Measurements from ENCODE around the gene TTLL4.

The TTLL4 gene

DNA sequence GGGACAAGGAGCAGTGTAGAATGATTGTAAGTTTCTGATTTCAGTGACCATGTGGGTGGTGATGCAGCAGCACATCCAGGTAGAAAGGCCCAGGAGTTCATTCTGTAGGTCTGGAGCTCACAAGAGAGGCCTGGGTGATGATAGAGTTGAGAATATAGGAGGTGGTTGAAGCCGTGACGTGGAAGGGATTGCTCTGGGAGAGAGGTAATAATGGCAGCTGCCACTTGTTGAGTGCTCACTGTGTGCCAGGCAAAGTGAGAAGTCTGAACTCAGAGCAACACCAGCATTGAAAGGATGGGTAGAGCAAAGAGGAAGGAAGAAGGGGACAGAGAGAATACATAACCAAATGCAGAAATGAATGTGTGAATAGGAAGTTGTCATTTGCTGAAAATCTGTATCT lies 3.3 kb downstream of the TTLL4 start:
- no peak for DNase-seq (ENCODE audit: extremely low read depth, low read depth)
- TF ChIP-seq, protein P1, sequence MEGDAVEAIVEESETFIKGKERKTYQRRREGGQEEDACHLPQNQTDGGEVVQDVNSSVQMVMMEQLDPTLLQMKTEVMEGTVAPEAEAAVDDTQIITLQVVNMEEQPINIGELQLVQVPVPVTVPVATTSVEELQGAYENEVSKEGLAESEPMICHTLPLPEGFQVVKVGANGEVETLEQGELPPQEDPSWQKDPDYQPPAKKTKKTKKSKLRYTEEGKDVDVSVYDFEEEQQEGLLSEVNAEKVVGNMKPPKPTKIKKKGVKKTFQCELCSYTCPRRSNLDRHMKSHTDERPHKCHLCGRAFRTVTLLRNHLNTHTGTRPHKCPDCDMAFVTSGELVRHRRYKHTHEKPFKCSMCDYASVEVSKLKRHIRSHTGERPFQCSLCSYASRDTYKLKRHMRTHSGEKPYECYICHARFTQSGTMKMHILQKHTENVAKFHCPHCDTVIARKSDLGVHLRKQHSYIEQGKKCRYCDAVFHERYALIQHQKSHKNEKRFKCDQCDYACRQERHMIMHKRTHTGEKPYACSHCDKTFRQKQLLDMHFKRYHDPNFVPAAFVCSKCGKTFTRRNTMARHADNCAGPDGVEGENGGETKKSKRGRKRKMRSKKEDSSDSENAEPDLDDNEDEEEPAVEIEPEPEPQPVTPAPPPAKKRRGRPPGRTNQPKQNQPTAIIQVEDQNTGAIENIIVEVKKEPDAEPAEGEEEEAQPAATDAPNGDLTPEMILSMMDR (IDR thresholded peaks at IDR 0.05; ENCODE audit: low read depth, low read length) = no peak

- TF ChIP-seq, protein P1 (IDR thresholded peaks at IDR 0.05; ENCODE audit: low read depth, low read length) = no peak
- no peak for DNase-seq (ENCODE audit: extremely low read depth, low read depth)
These were observed 5.4 kb downstream of the TTLL4 start for GRCh38 chr2:218716070-218716469.

DNA sequence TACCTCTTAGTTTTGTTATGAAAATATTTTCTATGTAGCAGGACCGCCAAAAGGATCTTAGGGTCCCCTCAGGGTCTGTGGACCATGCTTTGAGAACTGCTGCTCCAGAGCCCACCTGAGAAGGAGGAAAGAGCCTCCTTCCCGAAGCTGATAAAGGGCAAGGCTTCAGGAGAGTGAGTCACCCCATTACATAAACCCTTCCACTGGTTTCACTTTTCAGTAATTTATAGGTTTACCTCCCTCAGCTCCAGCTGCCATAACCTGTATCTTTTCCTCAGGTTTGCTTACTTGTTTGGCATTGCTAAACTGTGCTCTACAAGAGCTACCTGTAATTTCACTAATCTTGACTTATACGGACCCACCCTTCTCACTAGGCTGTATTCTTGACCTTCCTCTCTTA lies 6.6 kb downstream of the TTLL4 start:
- TF ChIP-seq, protein P1 (IDR thresholded peaks at IDR 0.05; ENCODE audit: low read depth, low read length) = no peak
- no peak for DNase-seq (ENCODE audit: extremely low read depth, low read depth)

DNA sequence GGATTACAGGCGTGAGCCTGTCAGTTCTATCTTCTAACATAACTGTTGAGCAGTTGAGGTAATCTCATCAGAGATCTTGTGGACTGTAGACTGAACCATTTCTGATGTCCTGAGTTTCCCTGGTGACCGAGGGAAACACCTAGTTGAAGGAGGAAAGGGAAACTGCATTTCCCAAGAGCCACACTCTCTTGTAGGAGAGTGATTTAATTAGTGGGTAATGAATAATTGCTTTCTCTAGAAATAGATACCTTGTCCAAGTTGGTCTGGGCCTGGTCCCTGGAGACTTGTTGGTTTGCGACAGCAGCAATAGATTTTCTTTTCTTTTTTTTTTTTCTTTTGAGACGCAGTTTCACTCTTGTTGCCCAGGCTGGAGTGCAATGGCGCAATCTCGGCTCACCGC lies 7.4 kb downstream of the TTLL4 start:
- DNase-seq (ENCODE audit: extremely low read depth, low read depth) = no peak
- TF ChIP-seq, protein P1 (IDR thresholded peaks at IDR 0.05; ENCODE audit: low read depth, low read length) = no peak

GRCh38 chr2:218719457-218719856 lies 8.8 kb downstream of the TTLL4 start:
- DNase-seq (ENCODE audit: extremely low read depth, low read depth) = no peak
- TF ChIP-seq, protein P1 (IDR thresholded peaks at IDR 0.05; ENCODE audit: low read depth, low read length) = no peak

- DNase-seq (ENCODE audit: extremely low read depth, low read depth) = no peak
These were observed 9.7 kb downstream of the TTLL4 start for GRCh38 chr2:218720048-218721041.

GRCh38 chr2:218721488-218721887 lies 10.9 kb downstream of the TTLL4 start:
- TF ChIP-seq, protein P1 (IDR thresholded peaks at IDR 0.05; ENCODE audit: low read depth, low read length) = no peak
- DNase-seq (ENCODE audit: extremely low read depth, low read depth) = no peak

More at GRCh38 chr2:218720048-218721041, 9.7 kb downstream of the TTLL4 start:
- TF ChIP-seq, protein P1 (IDR thresholded peaks at IDR 0.05; ENCODE audit: low read depth, low read length) = no peak
